Cardiac fibroblast (primary cell): ENCODE data around the gene KCNJ4.

Experiments
- DNase-seq, 2 donors: peaks; one replicate each; pipeline versions ENCODE4 v3.0.0 to v3.0.0-alpha.2; 2010; ENCODE audit warnings: low read depth in 2 of 2
- H3K4me3 ChIP-seq, 2 donors: replicated peaks in 1 of 2; 1 replicate in 1 of 2; 2 replicates in 1 of 2; pipeline ENCODE4 v1.5.1; 2011; ENCODE audit warnings: low read depth in 2 of 2, low read length in 2 of 2, mild to moderate bottlenecking in 2 of 2, moderate library complexity in 1 of 2
- CTCF ChIP-seq: IDR thresholded peaks from one replicate; pipeline ENCODE4 v1.5.1; 2011; ENCODE audit warnings: low read depth, mild to moderate bottlenecking, low read length, inconsistent platforms

The KCNJ4 gene

DNA sequence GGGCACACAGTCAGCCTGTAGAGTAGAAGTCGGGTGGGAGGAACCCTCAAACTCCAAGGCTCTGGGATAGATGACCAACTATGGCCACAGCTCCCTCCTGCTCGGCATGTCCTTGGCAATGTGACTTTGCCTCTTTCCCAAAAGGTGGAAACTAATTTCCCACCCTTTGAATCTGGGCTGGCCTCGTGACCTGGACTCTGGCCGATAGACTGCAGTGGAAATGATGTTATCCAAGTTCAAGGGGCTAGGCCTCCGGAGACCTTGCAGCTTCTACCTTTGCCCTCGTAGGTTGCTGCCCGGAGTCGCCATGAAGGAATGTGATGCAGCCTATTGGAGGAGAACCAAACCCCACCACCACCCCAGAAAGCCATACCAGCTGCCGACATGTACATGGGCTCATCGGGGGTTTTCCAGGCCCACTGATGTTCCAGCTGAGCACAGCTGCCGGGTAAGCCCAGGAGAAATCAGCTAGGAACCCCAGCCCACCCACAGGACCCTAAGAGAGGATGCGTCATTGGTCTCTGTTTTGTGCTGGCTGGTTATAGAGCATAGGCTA lies 30.4 kb downstream of the KCNJ4 start:
- TF ChIP-seq CTCF: no peak
- DNase-seq: no peak

DNA sequence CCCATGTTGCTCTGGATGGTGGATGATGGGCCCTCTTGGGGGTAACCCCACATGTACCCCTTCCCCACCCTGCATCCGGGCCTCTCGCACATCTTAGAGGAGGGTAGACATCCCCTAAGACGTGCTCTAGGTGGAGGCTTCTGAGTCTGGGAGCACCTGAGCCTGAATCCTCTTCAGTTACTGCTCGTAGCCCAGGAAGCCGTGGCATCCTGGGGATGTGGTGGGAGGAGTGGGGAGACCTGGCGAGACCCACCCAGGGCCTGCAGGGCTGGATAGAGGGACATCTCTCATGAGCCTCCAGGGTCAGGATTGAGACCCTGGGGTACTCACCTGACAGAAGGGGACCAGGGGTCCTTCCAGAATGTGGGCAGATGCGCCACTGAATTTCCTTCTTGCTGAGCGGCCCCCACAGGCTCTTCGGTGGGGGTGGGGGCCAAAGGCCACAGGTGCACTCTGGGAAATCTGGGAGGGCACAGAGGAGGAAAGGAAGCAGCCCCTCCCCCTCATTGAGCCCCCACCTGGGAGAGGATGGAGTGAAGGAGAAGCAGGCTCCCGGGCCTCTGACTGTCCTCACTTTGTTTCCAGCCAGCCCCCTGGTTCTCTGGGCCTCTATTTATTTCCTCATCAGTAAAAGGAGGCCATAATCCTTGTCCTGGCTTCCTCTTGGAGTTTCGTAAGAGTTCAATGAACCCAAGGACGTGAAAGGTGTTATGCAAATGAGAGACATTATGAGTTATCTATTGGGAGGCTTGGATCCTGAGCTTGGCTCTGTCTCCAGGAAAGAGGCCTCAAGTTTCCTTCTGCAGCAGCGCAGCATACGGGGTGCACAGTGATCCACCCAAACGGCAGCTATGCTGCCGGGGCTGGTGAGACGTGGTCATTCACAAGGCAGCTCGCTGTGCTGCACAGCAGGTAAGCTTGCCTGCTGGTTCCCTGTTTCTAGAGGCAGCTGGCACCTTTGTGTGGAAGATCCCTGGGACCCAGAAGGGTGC lies 31.2 kb downstream of the KCNJ4 start:
- TF ChIP-seq CTCF: no peak
- DNase-seq: no peak
- H3K4me3 ChIP-seq: no peak overlapping the region

More for the DNA sequence above, 30.4 kb downstream of the KCNJ4 start:
- no peak overlapping the region for H3K4me3 ChIP-seq

GRCh38 chr22:38422611-38423511 lies 32.1 kb downstream of the KCNJ4 start:
- no peak for TF ChIP-seq CTCF
- DNase-seq: no peak
- H3K4me3 ChIP-seq: no peak overlapping the region

DNA sequence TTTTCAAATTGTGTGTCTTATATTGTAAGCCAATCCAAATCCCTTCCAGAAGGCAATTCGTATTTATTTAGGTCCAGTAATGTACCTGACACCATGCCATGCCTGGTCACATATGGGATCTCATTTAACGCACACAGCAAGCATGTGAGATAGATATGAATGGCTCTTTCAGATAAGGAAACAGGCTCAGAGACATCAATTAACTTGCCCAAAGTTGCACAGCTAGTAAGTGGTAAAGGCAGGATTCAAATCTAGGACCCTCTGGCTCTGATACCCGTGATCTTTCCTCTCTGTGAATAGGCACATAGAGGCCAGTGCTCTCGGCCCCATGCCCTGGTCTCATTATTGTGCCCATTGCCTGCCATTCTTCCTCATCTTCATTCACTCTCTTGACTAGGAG lies 34.3 kb downstream of the KCNJ4 start:
- no peak for DNase-seq
- H3K4me3 ChIP-seq: no peak overlapping the region
- no peak for TF ChIP-seq CTCF

GRCh38 chr22:38419858-38420160 lies 35.2 kb downstream of the KCNJ4 start:
- TF ChIP-seq CTCF: no peak
- H3K4me3 ChIP-seq: no peak overlapping the region
- DNase-seq: no peak

GRCh38 chr22:38419121-38419857 lies 35.7 kb downstream of the KCNJ4 start:
- no peak for DNase-seq
- H3K4me3 ChIP-seq: no peak overlapping the region

More at GRCh38 chr22:38419121-38419857, 35.7 kb downstream of the KCNJ4 start:
- TF ChIP-seq CTCF: no peak
